Body of pancreas (tissue), 4 donors: Measurements from ENCODE around the gene ZSCAN1. TPM values are rescaled to one million over a fixed set of nuclear protein-coding genes. Genes with fewer than 3 reads are reported as not detected.

Source experiments
- ATAC-seq: fragments of 150-250 bp; one replicate; pipeline ENCODE4 v1.9.1; 2016
- DNase-seq, 4 donors: peaks; one replicate each; pipeline ENCODE4 v3.0.0-alpha.2; 2019
- H3K27ac ChIP-seq, 4 donors: fragments of 200-600 bp; sonication (generic); 1 replicate in 3 of 4; 2 replicates in 1 of 4; pipeline versions ENCODE4 v1.5.1 to v1.6.1; 2016 to 2019; ENCODE audit warnings: mild to moderate bottlenecking in 1 of 4, mixed read lengths in 1 of 4, moderate library complexity in 1 of 4
- H3K27me3 ChIP-seq, 2 donors: fragments of 200-600 bp; sonication (generic); one replicate each; pipeline ENCODE4 v1.6.0; 2016; ENCODE audit warnings: mild to moderate bottlenecking in 1 of 2
- H3K36me3 ChIP-seq, 2 donors: fragments of 200-600 bp; sonication (generic); replicated peaks in 1 of 2; 2 replicates each; pipeline ENCODE4 v1.5.1; 2016; ENCODE audit warnings: low read depth in 2 of 2; ENCODE audit not compliant: insufficient read depth in 1 of 2
- H3K4me1 ChIP-seq: fragments of 200-600 bp; sonication (generic); one replicate; pipeline ENCODE4 v1.6.0; 2016
- H3K4me3 ChIP-seq, 2 donors: fragments of 200-600 bp; sonication (generic); 1 replicate in 1 of 2; 2 replicates in 1 of 2; pipeline ENCODE4 v1.5.1; 2016 to 2019
- H3K9me3 ChIP-seq, 3 donors: fragments of 200-600 bp; sonication (generic); 1 replicate in 2 of 3; 2 replicates in 1 of 3; pipeline ENCODE4 v1.5.1; 2016
- POLR2A ChIP-seq, 3 donors: fragments of 450-650 bp; IDR thresholded peaks; one replicate each; pipeline ENCODE4 v1.6.1; 2016; ENCODE audit warnings: antibody characterized with exemption in 3 of 3, mild to moderate bottlenecking in 2 of 3
- WGBS, 2 donors: methylation state at CpG; one replicate each; pipeline ENCODE4 v1.1.5; 2017; 5-methylcytosine and 5-hydroxymethylcytosine counted together
- intact Hi-C: fragments of 100-400 bp; cut with DNase I; formaldehyde crosslinking; loops from one replicate; pipeline ENCODE4 v1.15.1; 2023
- total RNA-seq, 2 donors: library from RNA; depleted of rRNA; stranded (reverse); fragments of >200 nt; gene quantifications; one replicate each; pipeline ENCODE4 v1.1.0, GENCODE V29; 2016
- TF ChIP-seq, protein P1 (sequence below), 7 experiments: fragments of 450-650 bp in 4 of 7; fragments of 200-600 bp in 3 of 7; sonication (generic) in 3 of 7; IDR thresholded peaks; one replicate each; pipeline ENCODE4 v1.5.1; 2016 to 2019; ENCODE audit warnings: antibody characterized with exemption in 7 of 7

ZSCAN1 gene
- total RNA-seq, 2 donors from 2014 or later = not detected

DNA sequence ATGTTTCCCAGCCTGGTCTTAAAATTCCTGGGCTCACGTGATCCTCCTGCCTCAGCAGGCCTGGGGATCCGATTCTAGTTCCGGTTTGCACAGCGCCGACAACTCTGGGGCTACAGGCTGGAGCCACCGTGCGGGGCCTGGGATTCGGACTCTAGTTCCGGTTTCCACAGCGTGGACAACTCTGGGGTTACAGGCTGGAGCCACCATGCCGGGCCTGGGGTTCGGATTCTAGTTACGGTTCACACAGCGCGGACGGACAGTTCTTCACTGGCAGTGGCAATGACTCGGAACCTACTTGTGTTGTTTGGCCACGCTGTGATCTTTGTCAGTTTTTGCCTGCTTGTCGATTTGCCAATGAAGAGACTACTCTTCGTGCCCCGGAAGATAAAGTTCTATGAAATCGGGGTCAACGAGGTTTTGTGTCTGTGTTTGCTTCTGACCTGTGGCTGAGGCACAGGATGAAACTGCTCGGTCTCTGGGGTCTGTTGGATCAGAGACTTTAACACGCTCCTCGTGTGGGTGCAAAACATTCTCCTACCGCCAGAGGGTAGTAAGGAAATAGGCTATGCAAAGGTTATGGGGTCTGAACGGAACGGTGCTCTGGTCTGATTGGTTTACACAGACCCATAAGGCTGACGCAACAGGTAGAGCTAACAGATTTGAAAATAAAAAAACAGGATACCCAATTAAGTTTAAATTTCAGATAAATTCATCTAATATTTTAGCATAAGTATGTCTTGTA lies 12.1 kb upstream of the ZSCAN1 start:
- Histone ChIP-seq H3K4me1 (no peaks in the 10 kb centered on the region), H3K4me3 (no peak overlapping the region), H3K27ac (no peak overlapping the region), H3K9me3 (peaks cover 0 to 15% (median 0%) of the 10 kb centered on the region in 3 donors), H3K36me3 (no peaks in the 10 kb centered on the region), H3K27me3 (no peaks in the 10 kb centered on the region)
- DNase-seq = peak; percentile 37 to 71 (median 58)
- TF ChIP-seq, protein P1, sequence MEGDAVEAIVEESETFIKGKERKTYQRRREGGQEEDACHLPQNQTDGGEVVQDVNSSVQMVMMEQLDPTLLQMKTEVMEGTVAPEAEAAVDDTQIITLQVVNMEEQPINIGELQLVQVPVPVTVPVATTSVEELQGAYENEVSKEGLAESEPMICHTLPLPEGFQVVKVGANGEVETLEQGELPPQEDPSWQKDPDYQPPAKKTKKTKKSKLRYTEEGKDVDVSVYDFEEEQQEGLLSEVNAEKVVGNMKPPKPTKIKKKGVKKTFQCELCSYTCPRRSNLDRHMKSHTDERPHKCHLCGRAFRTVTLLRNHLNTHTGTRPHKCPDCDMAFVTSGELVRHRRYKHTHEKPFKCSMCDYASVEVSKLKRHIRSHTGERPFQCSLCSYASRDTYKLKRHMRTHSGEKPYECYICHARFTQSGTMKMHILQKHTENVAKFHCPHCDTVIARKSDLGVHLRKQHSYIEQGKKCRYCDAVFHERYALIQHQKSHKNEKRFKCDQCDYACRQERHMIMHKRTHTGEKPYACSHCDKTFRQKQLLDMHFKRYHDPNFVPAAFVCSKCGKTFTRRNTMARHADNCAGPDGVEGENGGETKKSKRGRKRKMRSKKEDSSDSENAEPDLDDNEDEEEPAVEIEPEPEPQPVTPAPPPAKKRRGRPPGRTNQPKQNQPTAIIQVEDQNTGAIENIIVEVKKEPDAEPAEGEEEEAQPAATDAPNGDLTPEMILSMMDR (IDR thresholded peaks at IDR 0.05) = peak; percentile 20 to 61 (median 55)
- TF ChIP-seq POLR2A (IDR thresholded peaks at IDR 0.05) = no peak
- WGBS, 2 donors = 51 to 52% methylated on average over 28 to 30 of the region's 30 CpGs
- peak; percentile 83 for ATAC-seq
- intact Hi-C loops = no loop called here

DNA sequence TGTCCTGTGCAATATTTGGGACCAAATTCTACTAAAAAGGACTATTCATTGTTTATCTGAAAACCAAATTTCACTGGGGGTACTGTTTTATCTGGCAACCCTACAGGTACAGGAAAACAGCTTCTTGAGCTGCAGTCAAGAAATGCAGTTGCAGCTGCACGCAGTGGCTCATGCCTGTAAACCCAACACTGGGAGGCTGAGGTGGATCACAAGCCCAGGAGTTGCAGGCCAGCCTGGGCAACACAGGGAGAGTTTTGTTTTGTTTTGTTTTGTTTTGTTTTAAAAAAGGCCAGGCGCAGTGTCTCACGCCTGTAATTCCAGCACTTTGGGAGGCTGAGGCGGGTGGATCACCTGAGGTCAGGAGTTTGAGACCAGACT lies 11.6 kb upstream of the ZSCAN1 start:
- WGBS, 2 donors = 62 to 65% methylated on average over 4 of the region's 4 CpGs
- no peaks in the 10 kb centered on the region for H3K4me1 ChIP-seq
- H3K36me3 ChIP-seq = no peaks in the 10 kb centered on the region
- no peaks in the 10 kb centered on the region for H3K27me3 ChIP-seq
- H3K27ac ChIP-seq = no peak overlapping the region
- peaks cover 0 to 10% (median 0%) of the 10 kb centered on the region in 3 donors for H3K9me3 ChIP-seq
- no peak for DNase-seq
- no peak for ATAC-seq
- TF ChIP-seq, protein P1 (IDR thresholded peaks at IDR 0.05) = no peak
- no peak for TF ChIP-seq POLR2A (IDR thresholded peaks at IDR 0.05)
- intact Hi-C loops = no loop called here
- H3K4me3 ChIP-seq = no peak overlapping the region

DNA sequence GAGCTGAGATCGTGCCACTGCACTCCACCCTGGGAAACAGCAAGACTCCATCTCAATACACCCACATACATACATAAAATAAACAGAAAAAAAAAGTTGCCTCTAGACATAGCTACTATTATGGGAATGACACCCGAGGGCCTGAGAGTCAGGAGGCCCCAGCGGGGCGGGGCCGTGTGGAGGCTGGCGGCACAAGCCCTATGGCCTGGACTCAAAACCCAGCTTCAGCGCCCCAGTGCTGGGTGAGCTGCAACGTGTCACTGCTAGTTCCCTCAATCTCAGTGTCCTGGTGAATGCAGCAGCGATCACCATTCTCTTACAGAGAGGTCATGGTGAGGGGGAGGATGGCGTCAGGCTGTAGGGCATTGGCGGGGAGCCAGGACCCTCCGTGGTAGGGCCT lies 9.2 kb upstream of the ZSCAN1 start:
- ATAC-seq (no peak), DNase-seq (no peak)
- no peak overlapping the region for H3K4me3 ChIP-seq
- H3K27me3 ChIP-seq = no peaks in the 10 kb centered on the region
- H3K27ac ChIP-seq = no peak overlapping the region
- peaks cover 0 to 10% (median 0%) of the 10 kb centered on the region in 3 donors for H3K9me3 ChIP-seq
- no peaks in the 10 kb centered on the region for H3K36me3 ChIP-seq
- no peaks in the 10 kb centered on the region for H3K4me1 ChIP-seq
- intact Hi-C loops = no loop called here
- 77 to 96% methylated on average over 9 to 12 of the region's 12 CpGs for WGBS, 2 donors
- TF ChIP-seq, protein P1 (IDR thresholded peaks at IDR 0.05) = no peak
- TF ChIP-seq POLR2A (IDR thresholded peaks at IDR 0.05) = no peak

GRCh38 chr19:58034477-58034793 lies 610 bp downstream of the ZSCAN1 start:
- no peak for ATAC-seq
- peak overlapping the region in 2 of 4 donors; percentile 26 to 59 for H3K27ac ChIP-seq
- 2 to 9% methylated on average over 17 to 20 of the region's 20 CpGs for WGBS, 2 donors
- peaks cover 0 to 7% (median 0%) of the 10 kb centered on the region in 3 donors for H3K9me3 ChIP-seq
- no peak for TF ChIP-seq POLR2A (IDR thresholded peaks at IDR 0.05)
- TF ChIP-seq, protein P1 (IDR thresholded peaks at IDR 0.05) = no peak
- DNase-seq = no peak
- no peaks in the 10 kb centered on the region for H3K27me3 ChIP-seq
- peaks cover 9% of the 10 kb centered on the region for H3K4me1 ChIP-seq
- no peak overlapping the region for H3K4me3 ChIP-seq
- H3K36me3 ChIP-seq = no peaks in the 10 kb centered on the region
- intact Hi-C loops = no loop called here

- Histone ChIP-seq H3K4me3 (no peak overlapping the region), H3K27me3 (no peaks in the 10 kb centered on the region), H3K27ac (no peak overlapping the region), H3K4me1 (peaks cover 9% of the 10 kb centered on the region), H3K9me3 (peaks cover 0 to 14% (median 0%) of the 10 kb centered on the region in 3 donors), H3K36me3 (no peaks in the 10 kb centered on the region)
- intact Hi-C loops = no loop called here
- no peak for DNase-seq
- no peak for TF ChIP-seq POLR2A (IDR thresholded peaks at IDR 0.05)
- TF ChIP-seq, protein P1 (IDR thresholded peaks at IDR 0.05) = no peak
- 61 to 72% methylated on average over 8 of the region's 8 CpGs for WGBS, 2 donors
- ATAC-seq = no peak
Measured at GRCh38 chr19:58035863-58036262, 2.0 kb downstream of the ZSCAN1 start.
